WTC11 (cell line): ENCODE results near the gene CNTFR. TPM values are rescaled to one million over a fixed set of nuclear protein-coding genes. Genes with fewer than 3 reads are reported as not detected.

Experiments
- ATAC-seq: fragments of 200-7000 bp; cut with Tn5 transposase; 2 replicates; pipeline ENCODE4 v1.10.0; 2021; ENCODE audit warnings: mild to moderate bottlenecking, moderate library complexity
- CTCF ChIA-PET: fragments of 300-600 bp; sonication (Branson Sonifier 250); formaldehyde crosslinking; loops from one replicate; lab custom pipeline; 2021; ENCODE audit warnings: antibody characterized with exemption; lab: Charles Lee
- POLR2A ChIA-PET: fragments of 350-600 bp; sonication (Branson Sonifier 250); formaldehyde crosslinking; loops from one replicate; lab custom pipeline; 2021; ENCODE audit warnings: antibody characterized with exemption; lab: Charles Lee
- DNase-seq: peaks from one replicate; pipeline ENCODE4 v3.0.0; 2021; ENCODE audit warnings: low spot score
- H3K27ac Mint-ChIP-seq: 2 replicates; pipeline ENCODE4 v1.8.0; 2021; ENCODE audit warnings: mixed read lengths
- H3K27me3 Mint-ChIP-seq: 2 replicates; pipeline ENCODE4 v1.8.0; 2021; ENCODE audit warnings: low read depth, mild to moderate bottlenecking, moderate library complexity, mixed read lengths
- H3K36me3 Mint-ChIP-seq: 2 replicates; pipeline ENCODE4 v1.8.0; 2021; ENCODE audit warnings: mixed read lengths
- H3K4me1 Mint-ChIP-seq: 2 replicates; pipeline ENCODE4 v1.8.0; 2022; ENCODE audit warnings: mixed read lengths
- H3K4me3 Mint-ChIP-seq: 2 replicates; pipeline ENCODE4 v1.8.0; 2021; ENCODE audit warnings: mild to moderate bottlenecking, moderate library complexity, mixed read lengths
- H3K9me3 Mint-ChIP-seq: 2 replicates; pipeline ENCODE4 v1.8.0; 2021; ENCODE audit warnings: mixed read lengths
- EMX1 ChIP-seq: fragments of 250-450 bp; sonication (Bioruptor Pico); IDR thresholded peaks from 2 replicates; pipeline ENCODE4 v1.8.0; 2021; ENCODE audit warnings: mild to moderate bottlenecking
- FOXP1 ChIP-seq: sonication (generic); formaldehyde crosslinking; IDR thresholded peaks from 2 replicates; pipeline ENCODE4 v1.8.0; 2022; ENCODE audit warnings: missing genetic modification reagents, mild to moderate bottlenecking, moderate library complexity, borderline replicate concordance
- GRHL2 ChIP-seq: fragments of 250-450 bp; sonication (Bioruptor Pico); IDR thresholded peaks from 2 replicates; pipeline ENCODE4 v1.8.0; 2022; ENCODE audit warnings: mild to moderate bottlenecking, moderate library complexity; ENCODE audit not compliant: insufficient replicate concordance, severe bottlenecking
- HMGA2 ChIP-seq: fragments of 250-450 bp; sonication (Bioruptor Pico); IDR thresholded peaks from 2 replicates; pipeline ENCODE4 v1.4.0; 2021; ENCODE audit warnings: mild to moderate bottlenecking, moderate library complexity
- HMGXB4 ChIP-seq: sonication (generic); formaldehyde crosslinking; IDR thresholded peaks from 2 replicates; pipeline ENCODE4 v1.8.1; 2023; ENCODE audit warnings: mild to moderate bottlenecking, moderate library complexity, missing genetic modification reagents
- IRF1 ChIP-seq: sonication (generic); formaldehyde crosslinking; IDR thresholded peaks from 2 replicates; pipeline ENCODE4 v1.8.0; 2023; ENCODE audit warnings: missing genetic modification reagents
- NFE2L1 ChIP-seq: sonication (generic); formaldehyde crosslinking; IDR thresholded peaks from 2 replicates; pipeline ENCODE4 v1.8.1; 2023; ENCODE audit warnings: missing genetic modification reagents
- NFYB ChIP-seq: sonication (generic); formaldehyde crosslinking; conservative IDR thresholded peaks from 2 replicates; pipeline ENCODE4 v1.8.0; 2022; ENCODE audit warnings: low read depth, missing genetic modification reagents
- NR3C1 ChIP-seq: sonication (generic); formaldehyde crosslinking; conservative IDR thresholded peaks from 2 replicates; pipeline ENCODE4 v1.8.1; 2023; ENCODE audit warnings: low read depth, mild to moderate bottlenecking, missing genetic modification reagents
- OVOL2 ChIP-seq: fragments of 250-450 bp; sonication (Bioruptor Pico); IDR thresholded peaks from 2 replicates; pipeline ENCODE4 v1.9.0; 2021; ENCODE audit warnings: mild to moderate bottlenecking, borderline replicate concordance
- PRDM15 ChIP-seq: sonication (generic); formaldehyde crosslinking; IDR thresholded peaks from 2 replicates; pipeline ENCODE4 v1.8.0; 2022; ENCODE audit warnings: missing genetic modification reagents
- SOX15 ChIP-seq: fragments of 250-450 bp; sonication (Bioruptor Pico); IDR thresholded peaks from 2 replicates; pipeline ENCODE4 v1.9.0; 2021; ENCODE audit warnings: mild to moderate bottlenecking
- TEAD1 ChIP-seq: sonication (generic); formaldehyde crosslinking; IDR thresholded peaks from 2 replicates; pipeline ENCODE4 v1.8.0; 2022; ENCODE audit warnings: mild to moderate bottlenecking, missing genetic modification reagents
- TP53 ChIP-seq: sonication (generic); formaldehyde crosslinking; IDR thresholded peaks from 2 replicates; pipeline ENCODE4 v1.8.1; 2023; ENCODE audit warnings: mild to moderate bottlenecking, missing genetic modification reagents
- USF1 ChIP-seq: sonication (generic); formaldehyde crosslinking; IDR thresholded peaks from 2 replicates; pipeline ENCODE4 v1.8.0; 2022; ENCODE audit warnings: mild to moderate bottlenecking, missing genetic modification reagents
- ZMAT4 ChIP-seq: fragments of 250-450 bp; sonication (Bioruptor Pico); IDR thresholded peaks from 2 replicates; pipeline ENCODE4 v1.9.0; 2021; ENCODE audit warnings: mild to moderate bottlenecking
- ZNF121 ChIP-seq: sonication (generic); formaldehyde crosslinking; IDR thresholded peaks from 2 replicates; pipeline ENCODE4 v1.8.0; 2023; ENCODE audit warnings: missing genetic modification reagents
- ZNF138 ChIP-seq: sonication (generic); formaldehyde crosslinking; conservative IDR thresholded peaks from 2 replicates; pipeline ENCODE4 v1.8.1; 2022; ENCODE audit warnings: mild to moderate bottlenecking, moderate library complexity, missing genetic modification reagents
- ZNF219 ChIP-seq: sonication (generic); formaldehyde crosslinking; IDR thresholded peaks from 2 replicates; pipeline ENCODE4 v1.8.0; 2023; ENCODE audit warnings: missing genetic modification reagents, mild to moderate bottlenecking, borderline replicate concordance
- ZNF232 ChIP-seq: sonication (generic); formaldehyde crosslinking; IDR thresholded peaks from 2 replicates; pipeline ENCODE4 v1.8.0; 2022; ENCODE audit warnings: mild to moderate bottlenecking, missing genetic modification reagents
- ZNF416 ChIP-seq: fragments of 250-450 bp; sonication (Bioruptor Pico); IDR thresholded peaks from 2 replicates; pipeline ENCODE4 v1.9.0; 2021; ENCODE audit warnings: mild to moderate bottlenecking, inconsistent platforms
- total RNA-seq: library from RNA; stranded (reverse); gene quantifications from 3 replicates; pipeline ENCODE4 v1.2.3, GENCODE V29; 2021

The CNTFR gene
- total RNA-seq, 1 experiment from 2014 or later: 18.0 TPM

GRCh38 chr9:34508951-34509350, 80.6 kb downstream of the CNTFR start (continued):
- TF ChIP-seq PRDM15 (CRISPR knock-in tag): no peak
- TF ChIP-seq ZMAT4 (CRISPR knock-in tag): no peak
- no peak for TF ChIP-seq ZNF121
- TF ChIP-seq EMX1 (CRISPR knock-in tag): no peak
- no peak for TF ChIP-seq ZNF138
- TF ChIP-seq ZNF232: no peak
- TF ChIP-seq, all 79 proteins: peak for 0

GRCh38 chr9:34508463-34508862, 81.1 kb downstream of the CNTFR start:
- Mint-ChIP-seq H3K27ac (no peak overlapping the region), H3K4me3 (no peak overlapping the region), H3K27me3 (no peaks in the 10 kb centered on the region), H3K4me1 (peaks cover 46% of the 10 kb centered on the region), H3K36me3 (no peaks in the 10 kb centered on the region), H3K9me3 (no peaks in the 10 kb centered on the region)
- ChIA-PET CTCF (interaction anchor here (1.3 to 3.6 kb wide), 2 partner anchors 104 kb away, joined by 4 to 24 read pairs; no protein-coding TSS in a partner anchor), POLR2A (no interaction called here)
- DNase-seq: no peak
- TF ChIP-seq NR3C1 (CRISPR knock-in tag): no peak
- no peak for TF ChIP-seq FOXP1 (CRISPR knock-in tag)
- TF ChIP-seq NFE2L1 (CRISPR knock-in tag): no peak
- no peak for TF ChIP-seq USF1 (CRISPR knock-in tag)
- no peak for TF ChIP-seq HMGXB4 (CRISPR knock-in tag)
- TF ChIP-seq TEAD1: no peak
- no peak for TF ChIP-seq SOX15
- no peak for TF ChIP-seq HMGA2 (CRISPR knock-in tag)
- TF ChIP-seq TP53 (CRISPR knock-in tag): no peak
- TF ChIP-seq GRHL2: no peak
- no peak for TF ChIP-seq OVOL2
- no peak for TF ChIP-seq PRDM15 (CRISPR knock-in tag)
- no peak for TF ChIP-seq ZNF416
- TF ChIP-seq IRF1 (CRISPR knock-in tag): no peak
- TF ChIP-seq NFYB (CRISPR knock-in tag): no peak
- TF ChIP-seq ZNF219 (CRISPR knock-in tag): no peak
- ATAC-seq: no peak
